ENCODE results near the gene RILP.

Gene RILP

GRCh38 chr17:1647802-1648171, 1.9 kb downstream of the RILP start:
- no peak for DNase-seq

DNA sequence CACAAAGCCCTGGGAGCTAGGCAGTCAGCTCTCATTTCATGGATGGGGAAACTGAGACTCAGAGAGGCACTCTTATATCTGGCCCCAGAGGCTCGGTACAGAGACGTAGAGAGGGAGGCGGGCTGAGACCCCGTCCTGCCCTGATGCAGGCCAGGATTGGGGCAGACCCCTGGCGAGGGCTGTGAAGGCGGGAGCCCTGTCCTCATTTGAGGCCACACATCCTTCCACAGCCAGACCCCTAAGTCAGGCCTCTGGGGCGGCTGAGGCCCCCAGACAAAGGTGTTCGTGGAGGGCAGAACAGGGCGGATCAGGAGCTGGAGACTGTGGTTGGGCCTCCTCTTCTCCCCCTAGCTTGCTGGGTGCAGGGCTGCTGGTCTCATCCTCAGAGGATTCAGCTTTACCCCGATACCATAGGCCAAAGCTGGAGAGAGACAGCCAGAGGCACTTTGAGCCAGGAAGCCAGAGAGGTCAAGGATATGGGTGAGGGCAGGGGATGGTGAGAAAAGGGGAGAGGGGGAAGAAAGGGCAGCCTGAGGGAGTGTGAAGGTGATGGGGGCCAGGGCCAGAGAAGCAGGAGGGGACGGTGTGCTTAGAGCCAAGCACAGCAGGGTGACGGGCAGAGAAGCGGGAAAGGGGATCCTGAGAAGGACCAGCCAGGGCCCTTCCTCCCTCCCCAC, 3.3 kb downstream of the RILP start:
- DNase-seq, result no peak

- peak in 1 of 2 donors; percentile 23 for DNase-seq
Measured at GRCh38 chr17:1645207-1646171, 4.2 kb downstream of the RILP start, which contains the start of gene SCARF1. Gene SCARF1 (minus strand): TSS chr17:1645732. CDS start chr17:1645697, 35 bp downstream.

DNA sequence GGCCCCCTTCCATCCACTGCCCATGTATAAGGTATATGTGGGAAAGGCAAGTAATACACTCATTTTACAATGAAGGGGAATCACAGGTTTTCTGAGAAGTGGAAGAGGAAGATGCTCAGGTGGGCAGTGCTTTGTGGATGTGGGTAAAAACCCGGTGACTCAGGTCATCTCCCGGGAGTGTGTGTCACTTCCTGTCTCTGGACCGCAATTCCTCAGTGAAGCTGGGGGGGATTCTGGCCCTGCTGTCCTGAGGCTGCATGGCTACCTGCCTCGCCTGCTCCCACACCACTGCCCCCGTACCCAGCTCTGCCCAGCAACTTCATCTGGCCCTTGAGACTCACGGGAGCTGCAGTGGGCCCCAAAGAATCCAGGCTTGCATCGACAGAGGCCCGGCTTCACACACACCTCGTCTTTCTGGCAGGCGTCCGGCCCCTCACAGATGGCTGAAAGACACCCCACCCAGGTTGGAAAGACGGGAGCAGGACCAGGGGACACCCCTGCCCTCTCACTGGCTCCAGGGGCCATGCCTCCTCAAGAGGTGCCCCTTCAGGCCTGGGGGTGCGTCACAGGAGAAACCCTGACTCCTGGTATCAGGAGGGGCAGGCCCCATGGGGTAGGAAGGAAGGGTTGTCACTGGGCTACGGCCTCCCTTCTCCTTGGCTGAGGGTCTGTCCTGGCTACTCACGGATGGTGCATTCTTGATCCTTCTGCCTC, 5.0 kb downstream of the RILP start:
- DNase-seq, result peak; percentile 21 to 61

DNA sequence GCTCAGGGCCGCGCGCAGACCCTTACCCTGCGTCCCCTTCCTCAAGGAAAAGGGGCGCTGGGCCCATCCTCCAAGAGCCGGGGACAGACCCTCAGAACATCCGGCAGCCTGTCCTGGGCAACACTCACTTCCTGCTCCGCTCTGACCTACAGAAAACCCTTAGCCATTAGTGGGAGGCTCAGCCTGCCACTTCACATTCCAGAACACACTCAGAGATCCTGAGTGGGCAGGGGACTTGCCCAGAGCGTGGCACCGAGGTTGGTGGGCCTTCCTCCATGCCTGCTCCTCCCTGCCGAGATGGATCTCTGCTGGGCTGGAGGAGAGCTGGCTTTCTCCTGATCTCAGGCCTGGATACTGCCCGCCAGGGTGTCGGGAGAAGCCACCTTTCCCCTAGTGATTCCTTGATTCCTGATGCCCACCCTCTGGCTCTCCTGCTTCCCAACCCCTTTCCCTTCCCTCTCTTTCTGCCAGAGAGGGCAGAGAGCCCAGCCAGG, 5.6 kb downstream of the RILP start:
- DNase-seq, result no peak

DNA sequence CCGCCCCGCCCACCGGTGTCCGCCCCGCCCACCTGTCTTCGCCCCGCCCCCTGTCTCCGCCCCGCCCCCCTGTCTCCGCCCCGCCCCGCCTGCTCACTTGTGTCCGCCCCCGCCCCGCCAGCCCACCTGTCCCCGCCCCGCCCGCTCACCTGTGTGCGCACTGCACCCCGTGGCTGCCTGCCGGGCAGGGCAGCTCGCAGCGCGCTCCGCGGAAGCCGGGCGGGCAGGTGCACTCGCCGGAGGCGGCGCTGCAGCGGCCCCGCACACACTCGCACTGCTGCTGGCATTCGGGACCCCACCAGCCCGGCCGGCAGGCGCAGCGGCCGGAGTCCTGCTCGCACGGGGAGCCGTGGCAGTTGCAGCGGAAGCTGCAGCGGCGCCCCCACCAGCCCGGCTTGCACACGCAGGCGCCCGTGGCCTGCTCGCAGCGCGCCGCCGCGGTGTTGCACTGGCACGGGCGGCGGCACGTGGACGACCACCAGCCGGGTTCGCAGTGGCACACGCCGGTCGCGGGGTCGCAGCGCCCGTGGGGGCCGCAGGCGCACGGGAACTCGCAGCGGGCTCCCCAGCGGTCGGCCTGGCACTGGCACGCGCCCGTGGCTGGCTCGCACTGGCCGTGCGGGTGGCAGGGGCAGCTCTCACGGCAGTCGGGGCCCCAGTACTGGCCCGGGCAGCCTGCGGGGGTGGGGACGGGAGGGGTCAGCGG, 6.2 kb downstream of the RILP start:
- DNase-seq, result peak; percentile 73 to 74

DNA sequence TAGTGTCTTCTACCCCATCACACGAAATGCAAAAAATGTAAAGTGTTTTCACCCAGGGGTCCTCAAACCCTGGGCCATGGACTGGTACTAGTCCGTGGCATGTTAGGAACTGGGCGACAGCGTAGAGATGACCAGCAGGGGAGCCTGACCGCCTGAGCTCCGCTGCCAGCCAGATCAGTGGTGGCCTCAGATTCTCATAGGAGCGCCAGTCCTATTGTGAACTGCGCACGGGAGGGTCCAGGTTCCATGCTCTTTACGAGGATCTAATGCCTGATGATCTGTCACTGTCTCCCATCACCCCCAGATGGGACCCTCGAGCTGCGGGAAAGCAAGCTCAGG, 8.6 kb downstream of the RILP start:
- no peak for DNase-seq

DNA sequence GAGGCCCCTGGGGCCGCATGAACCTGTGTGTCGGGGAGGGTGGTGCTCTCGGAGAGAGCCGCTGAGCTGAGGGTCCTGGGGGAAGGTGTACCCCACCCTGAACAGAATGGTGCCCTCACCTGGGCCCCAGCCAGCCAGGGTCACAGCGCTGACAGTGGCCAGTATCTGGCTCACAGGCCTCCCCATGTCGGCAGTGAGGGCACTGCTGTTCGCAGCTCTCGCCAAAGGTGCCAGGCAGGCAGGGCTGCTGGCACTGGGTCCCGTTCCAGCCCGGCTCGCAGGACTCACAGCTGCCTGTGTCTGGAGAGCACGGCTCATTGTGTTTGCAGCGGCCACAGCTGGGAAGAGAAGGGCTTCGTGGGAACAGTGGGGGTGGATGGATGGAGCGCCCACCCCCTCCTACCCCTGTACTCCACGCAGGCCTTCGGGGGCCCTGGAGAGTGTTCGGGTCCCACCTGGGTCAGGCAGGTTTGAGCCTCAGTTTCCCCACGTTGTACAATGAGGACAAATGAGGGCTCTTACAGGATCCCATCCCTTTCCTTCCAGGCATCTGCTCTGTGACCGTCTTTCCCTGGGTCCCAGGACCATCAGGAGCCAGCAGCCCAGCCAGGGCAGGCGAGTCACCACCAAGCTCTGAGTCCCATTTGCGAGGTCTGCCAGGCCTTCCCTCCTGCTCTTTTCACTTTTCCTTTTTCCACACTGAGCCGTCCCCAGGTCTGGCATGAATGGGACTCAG, 9.2 kb downstream of the RILP start:
- no peak for DNase-seq

DNA sequence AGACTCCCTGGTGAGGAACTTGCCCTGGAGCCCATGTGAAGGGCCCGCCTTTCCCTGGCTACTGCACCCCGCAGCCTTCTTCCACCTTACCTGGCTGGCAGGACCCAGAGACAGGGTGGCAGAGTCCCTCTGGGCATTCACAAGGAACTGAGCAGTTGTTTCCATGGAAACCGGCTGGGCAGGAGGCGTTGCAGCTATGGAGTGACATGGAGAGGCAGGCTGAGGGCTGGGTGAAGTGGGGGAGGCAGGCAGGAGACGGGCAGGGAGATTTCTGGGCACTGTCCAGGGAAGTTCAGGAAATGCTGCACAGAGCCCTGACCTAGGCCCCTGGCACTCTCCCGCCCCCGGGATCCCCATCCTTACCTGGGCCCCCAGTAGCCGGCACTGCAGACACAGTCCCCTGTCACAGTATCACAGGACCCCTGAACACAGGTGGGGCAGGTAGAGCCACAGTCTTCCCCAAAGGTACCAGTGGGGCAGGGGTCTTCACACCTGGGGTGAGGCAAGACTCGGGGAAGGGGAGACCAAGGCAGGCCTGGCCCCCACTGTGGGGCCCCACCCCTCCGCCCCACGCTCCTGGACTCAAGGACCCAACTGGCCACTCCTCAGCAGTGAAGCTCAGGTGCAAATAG, 10.0 kb downstream of the RILP start:
- DNase-seq, result no peak

DNA sequence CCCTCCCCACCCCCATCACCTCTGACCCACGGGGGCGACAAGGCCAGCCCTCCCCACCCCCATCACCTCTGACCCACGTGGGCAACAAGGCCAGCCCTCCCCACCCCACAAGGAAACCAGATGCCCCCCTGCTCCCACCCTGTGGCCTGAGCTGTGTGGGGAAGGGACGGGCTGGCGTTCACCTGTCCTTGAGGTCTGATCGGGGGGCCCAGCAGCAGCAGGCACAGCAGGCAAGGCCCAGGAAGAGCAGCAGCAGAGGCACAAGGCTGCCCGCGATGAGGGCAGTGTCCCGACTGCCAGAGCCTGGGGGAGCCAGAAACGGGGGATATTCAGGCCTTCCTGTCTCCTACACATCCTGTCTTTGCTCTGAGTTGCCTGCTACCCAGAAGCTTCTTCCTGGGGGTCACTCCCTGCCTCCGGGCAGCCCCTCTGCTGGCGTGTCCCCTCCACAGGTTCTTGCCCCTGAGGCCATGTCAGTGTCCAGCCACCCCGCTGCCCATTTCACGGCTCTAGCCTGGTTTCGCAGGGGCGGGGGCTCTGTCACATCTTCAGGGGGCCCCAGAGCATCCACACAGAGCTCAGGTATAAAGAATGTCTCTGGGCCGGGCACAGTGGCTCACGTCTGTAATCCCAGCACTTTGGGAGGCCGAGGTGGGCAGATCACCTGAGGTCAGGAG, 10.9 kb downstream of the RILP start:
- DNase-seq, result no peak

DNA sequence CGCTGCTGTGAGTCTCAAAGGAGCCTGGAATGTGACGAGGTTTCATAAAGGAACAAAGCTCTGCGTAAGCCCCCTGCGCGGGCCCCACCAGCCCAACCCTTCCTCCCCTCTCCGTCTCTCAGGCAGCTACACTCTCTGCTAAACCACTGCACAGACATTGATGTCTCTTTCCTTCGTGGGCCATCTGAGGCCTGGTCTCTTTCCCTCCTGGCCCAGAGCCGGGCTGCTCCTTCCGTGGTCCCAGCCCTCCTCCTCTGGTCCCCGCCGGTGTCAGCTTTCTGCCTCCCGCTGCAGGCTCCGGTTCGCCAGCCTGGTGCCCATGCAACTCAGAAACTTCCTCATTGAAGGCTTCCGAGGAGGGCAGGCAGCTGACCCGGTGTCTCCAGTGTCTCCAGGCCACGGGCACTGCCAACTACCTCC, 11.5 kb downstream of the RILP start:
- DNase-seq, result no peak

DNA sequence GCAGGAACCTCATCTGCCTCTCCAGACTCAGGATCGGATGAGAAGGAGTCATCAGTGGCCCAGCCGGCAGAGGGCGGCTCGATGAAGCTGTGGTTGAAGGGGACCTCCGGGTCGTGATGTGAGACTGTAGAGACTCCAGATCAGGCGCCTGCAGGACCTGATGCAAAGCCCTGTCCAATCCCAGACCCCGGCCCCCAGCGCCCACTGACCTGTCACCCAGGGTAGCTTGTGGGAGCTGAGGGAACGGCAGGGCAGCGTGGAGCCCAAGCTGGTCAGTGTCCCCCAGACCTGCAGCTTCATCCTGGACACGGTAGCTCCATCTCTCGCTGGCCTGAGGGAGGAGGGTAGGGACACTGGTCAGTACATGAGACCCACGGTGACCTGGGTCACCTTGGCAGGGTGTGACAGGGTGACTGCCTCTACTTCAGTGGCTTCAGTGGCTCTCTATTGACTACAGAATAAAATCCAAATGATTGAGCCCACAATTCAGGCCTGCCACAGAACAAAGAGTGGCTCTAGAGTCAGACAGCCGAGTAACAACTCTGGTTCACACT, 12.9 kb downstream of the RILP start:
- no peak for DNase-seq

GRCh38 chr17:1635675-1636465, 13.8 kb downstream of the RILP start:
- no peak for DNase-seq

DNA sequence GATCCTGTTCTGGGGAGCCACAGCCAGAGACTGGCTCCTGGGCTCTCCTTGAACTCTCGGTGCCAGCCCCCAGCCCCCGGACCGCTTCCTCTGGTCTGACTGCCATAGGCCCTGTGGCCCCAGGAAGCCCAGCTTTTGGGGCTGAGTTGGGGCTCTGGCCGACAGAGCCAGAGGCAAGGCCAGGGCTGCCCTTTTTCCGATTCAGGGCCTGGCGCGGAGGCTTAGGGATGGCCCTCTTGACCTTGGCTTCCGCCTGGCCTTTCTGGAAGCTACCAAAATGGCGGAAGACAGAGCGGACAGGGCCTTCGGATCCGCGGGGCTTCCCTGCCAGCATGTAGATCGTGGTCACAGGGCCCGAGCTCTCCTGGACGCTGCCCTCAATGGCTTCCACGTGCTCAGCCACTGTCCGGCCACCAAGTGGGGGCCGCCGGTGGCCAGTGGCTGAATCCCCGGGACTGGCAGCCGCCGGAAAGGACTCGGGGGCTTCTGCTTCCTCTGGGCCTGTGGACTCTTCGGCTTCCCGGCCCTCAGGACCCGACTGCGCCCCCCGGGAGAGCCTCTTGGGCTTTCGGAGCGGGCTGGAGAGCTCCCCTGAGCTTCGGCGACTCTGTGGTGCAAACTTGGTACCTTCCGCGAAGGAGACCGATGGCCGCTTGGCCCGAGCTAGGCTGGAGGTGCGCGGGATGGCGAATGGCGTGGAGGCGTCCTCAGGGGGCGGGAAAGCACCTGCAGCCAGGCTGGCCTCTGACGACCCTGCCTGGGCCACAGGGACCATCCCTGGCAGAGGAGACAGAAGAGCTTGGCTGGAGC, 14.6 kb downstream of the RILP start:
- no peak for DNase-seq

DNA sequence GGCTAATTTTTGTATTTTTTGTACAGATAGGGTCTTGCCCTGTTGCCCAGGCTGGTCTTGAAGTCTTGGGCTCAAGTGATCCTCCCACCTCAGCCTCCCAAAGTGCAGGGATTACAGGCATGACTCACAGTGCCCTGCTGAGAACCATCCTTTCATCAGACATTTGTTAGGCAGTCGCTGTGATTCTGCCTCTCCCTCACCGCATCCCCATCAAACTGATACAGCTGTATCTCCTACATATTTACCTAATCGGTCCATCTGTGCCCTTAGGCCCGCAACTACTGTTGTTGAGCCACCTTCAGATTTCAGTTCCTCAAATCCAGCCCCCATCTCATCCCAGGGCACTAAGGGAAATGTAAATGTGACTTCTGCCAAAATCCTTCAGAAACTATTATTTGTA, 19.0 kb downstream of the RILP start:
- no peak for DNase-seq

GRCh38 chr17:1629504-1630310, 20.0 kb downstream of the RILP start:
- DNase-seq, result peak; percentile 77 to 80

GRCh38 chr17:1628856-1629503, 20.7 kb downstream of the RILP start:
- peak; percentile 93 to 94 for DNase-seq
